Measurements from ENCODE around the gene C3. TPM values are rescaled to one million over a fixed set of nuclear protein-coding genes. Genes with fewer than 3 reads are reported as not detected.

C3 gene
- total RNA-seq, 1 donor from 2014 or later, result not detected

DNA sequence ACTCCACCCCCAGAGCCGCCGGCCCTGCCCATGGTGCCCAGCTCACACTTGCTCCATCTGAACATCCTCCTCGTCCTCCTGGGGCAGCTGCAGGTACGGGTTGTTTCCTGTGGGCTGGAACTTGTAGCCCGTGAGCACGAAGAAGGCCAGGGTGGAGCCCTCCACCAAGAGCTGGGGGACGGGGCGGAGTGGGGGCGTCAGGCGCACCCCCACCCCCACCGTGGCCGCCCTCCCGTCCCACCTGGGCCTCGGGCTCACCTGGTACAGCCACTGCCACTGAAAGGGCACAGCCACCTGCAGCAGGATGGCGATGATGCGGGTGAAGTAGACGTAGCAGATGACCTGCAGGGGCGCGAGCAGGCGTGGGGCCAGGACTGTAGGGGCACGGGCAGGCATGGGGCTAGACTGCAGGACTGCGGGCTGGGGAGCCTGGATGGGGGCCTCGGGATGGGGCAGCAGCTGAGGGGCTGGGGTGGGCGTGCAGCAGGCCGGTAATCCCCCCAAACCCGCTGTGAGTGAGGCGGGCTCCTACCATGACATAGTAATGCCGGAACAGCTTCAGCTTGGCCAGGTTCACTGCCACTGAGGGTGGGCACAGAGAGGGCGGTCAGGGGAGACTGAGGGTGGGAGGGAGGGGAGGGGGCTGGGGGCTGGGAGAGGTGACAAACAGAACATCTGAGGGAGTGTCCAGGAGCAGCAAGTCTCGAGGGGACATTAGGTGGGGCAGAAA is 10.7 kb upstream of the C3 start:
- Mint-ChIP-seq H3K4me3 (ENCODE audit: unreplicated experiment) (no peak overlapping the region), H3K9me3 (ENCODE audit: unreplicated experiment) (no peaks in the 10 kb centered on the region), H3K36me3 (ENCODE audit: low read depth, unreplicated experiment) (peaks cover 12% of the 10 kb centered on the region), H3K4me1 (ENCODE audit: unreplicated experiment) (peaks cover 15% of the 10 kb centered on the region), H3K27me3 (ENCODE audit: unreplicated experiment) (peaks cover 13% of the 10 kb centered on the region), H3K27ac (ENCODE audit: unreplicated experiment) (no peak overlapping the region)
- TF ChIP-seq, protein P1, sequence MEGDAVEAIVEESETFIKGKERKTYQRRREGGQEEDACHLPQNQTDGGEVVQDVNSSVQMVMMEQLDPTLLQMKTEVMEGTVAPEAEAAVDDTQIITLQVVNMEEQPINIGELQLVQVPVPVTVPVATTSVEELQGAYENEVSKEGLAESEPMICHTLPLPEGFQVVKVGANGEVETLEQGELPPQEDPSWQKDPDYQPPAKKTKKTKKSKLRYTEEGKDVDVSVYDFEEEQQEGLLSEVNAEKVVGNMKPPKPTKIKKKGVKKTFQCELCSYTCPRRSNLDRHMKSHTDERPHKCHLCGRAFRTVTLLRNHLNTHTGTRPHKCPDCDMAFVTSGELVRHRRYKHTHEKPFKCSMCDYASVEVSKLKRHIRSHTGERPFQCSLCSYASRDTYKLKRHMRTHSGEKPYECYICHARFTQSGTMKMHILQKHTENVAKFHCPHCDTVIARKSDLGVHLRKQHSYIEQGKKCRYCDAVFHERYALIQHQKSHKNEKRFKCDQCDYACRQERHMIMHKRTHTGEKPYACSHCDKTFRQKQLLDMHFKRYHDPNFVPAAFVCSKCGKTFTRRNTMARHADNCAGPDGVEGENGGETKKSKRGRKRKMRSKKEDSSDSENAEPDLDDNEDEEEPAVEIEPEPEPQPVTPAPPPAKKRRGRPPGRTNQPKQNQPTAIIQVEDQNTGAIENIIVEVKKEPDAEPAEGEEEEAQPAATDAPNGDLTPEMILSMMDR (IDR thresholded peaks at IDR 0.05; ENCODE audit: unreplicated experiment), result no peak
- DNase-seq (ENCODE audit: low spot score), result no peak

DNA sequence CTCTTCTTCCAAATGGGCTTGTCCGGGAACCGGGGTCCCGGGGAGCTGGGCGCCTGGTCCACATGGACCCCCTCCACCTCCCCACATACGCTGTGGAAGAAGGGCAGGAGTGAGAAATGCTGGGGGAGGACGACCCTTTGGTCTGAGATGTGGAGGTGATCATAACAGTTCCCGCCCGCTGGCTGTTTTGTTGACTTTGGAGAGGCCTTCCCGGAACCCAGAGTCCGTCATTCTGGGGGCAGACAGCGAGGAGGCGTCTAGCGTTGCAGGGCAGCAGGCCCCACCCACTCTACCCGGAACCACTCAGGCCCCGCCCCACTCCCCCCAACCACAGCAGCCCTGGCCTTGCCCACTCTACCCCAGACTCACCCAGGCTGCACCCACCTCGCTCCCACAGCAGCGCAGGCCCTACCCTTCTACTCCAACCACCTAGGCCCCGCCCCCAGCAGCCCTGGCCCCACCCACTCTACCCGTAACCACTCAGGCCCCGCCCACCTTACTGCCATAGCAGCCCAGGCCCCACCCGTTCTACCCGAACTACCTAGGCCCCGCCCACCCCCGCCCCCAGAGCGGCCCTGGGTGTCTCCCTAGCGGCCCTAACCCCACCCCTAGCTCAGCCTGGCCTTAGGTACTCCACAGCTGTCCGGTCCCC is 9.8 kb upstream of the C3 start:
- Mint-ChIP-seq H3K4me3 (ENCODE audit: unreplicated experiment) (no peak overlapping the region), H3K27me3 (ENCODE audit: unreplicated experiment) (peaks cover 11% of the 10 kb centered on the region), H3K36me3 (ENCODE audit: low read depth, unreplicated experiment) (peaks cover 12% of the 10 kb centered on the region), H3K4me1 (ENCODE audit: unreplicated experiment) (peaks cover 10% of the 10 kb centered on the region), H3K9me3 (ENCODE audit: unreplicated experiment) (no peaks in the 10 kb centered on the region), H3K27ac (ENCODE audit: unreplicated experiment) (no peak overlapping the region)
- TF ChIP-seq, protein P1 (IDR thresholded peaks at IDR 0.05; ENCODE audit: unreplicated experiment), result no peak
- DNase-seq (ENCODE audit: low spot score), result no peak

DNA sequence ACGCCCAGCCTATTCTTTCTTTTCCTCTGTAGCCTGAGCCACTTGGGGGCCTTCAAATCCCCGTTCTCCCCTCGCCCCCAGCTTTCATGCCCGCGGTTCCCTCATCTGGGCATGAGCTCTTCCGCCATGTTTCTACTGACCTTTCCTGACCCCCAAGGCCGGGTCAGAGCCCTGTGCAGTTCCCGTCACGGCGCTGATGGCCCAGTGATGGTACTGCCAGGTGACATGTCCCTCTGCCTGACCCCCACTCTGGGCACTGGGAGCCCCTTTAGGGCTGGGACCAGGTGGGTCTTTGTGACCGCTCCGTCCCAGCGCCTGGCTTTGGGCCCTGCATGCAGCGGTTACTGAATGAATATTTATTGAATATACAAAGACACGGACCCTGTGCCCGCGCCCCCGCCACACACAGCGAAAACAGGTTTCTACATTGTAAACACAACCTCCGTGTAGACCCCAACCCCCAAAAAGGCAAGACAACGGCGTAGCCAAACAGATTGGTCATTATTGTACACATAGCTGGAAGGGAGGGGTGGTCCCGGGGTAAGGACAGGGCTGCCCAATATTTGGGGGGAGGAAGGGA is 9.2 kb upstream of the C3 start:
- Mint-ChIP-seq H3K4me3 (ENCODE audit: unreplicated experiment) (no peak overlapping the region), H3K4me1 (ENCODE audit: unreplicated experiment) (peaks cover 15% of the 10 kb centered on the region), H3K27ac (ENCODE audit: unreplicated experiment) (no peak overlapping the region), H3K36me3 (ENCODE audit: low read depth, unreplicated experiment) (peaks cover 12% of the 10 kb centered on the region), H3K9me3 (ENCODE audit: unreplicated experiment) (no peaks in the 10 kb centered on the region), H3K27me3 (ENCODE audit: unreplicated experiment) (peaks cover 9% of the 10 kb centered on the region)
- DNase-seq (ENCODE audit: low spot score), result no peak
- TF ChIP-seq, protein P1 (IDR thresholded peaks at IDR 0.05; ENCODE audit: unreplicated experiment), result no peak

GRCh38 chr19:6728346-6728745 is 7.9 kb upstream of the C3 start:
- H3K4me3 Mint-ChIP-seq (ENCODE audit: unreplicated experiment), result peak overlapping the region; percentile 37
- H3K4me1 Mint-ChIP-seq (ENCODE audit: unreplicated experiment), result peaks cover 21% of the 10 kb centered on the region

More at GRCh38 chr19:6728346-6728745, 7.9 kb upstream of the C3 start:
- peaks cover 7% of the 10 kb centered on the region for H3K36me3 Mint-ChIP-seq (ENCODE audit: low read depth, unreplicated experiment)
- H3K27ac Mint-ChIP-seq (ENCODE audit: unreplicated experiment), result no peak overlapping the region
- no peaks in the 10 kb centered on the region for H3K9me3 Mint-ChIP-seq (ENCODE audit: unreplicated experiment)
- no peak for DNase-seq (ENCODE audit: low spot score)
- peaks cover 12% of the 10 kb centered on the region for H3K27me3 Mint-ChIP-seq (ENCODE audit: unreplicated experiment)
- TF ChIP-seq, protein P1 (IDR thresholded peaks at IDR 0.05; ENCODE audit: unreplicated experiment), result no peak

All from endothelial cell (in vitro differentiated cells).